Stromal cell of bone marrow (primary cell): Measurements from ENCODE around the gene SCRN2.

Experiments
- DNase-seq: peaks from one replicate; pipeline ENCODE4 v3.0.0-alpha.2; 2012; ENCODE audit warnings: low read depth

Gene SCRN2

DNA sequence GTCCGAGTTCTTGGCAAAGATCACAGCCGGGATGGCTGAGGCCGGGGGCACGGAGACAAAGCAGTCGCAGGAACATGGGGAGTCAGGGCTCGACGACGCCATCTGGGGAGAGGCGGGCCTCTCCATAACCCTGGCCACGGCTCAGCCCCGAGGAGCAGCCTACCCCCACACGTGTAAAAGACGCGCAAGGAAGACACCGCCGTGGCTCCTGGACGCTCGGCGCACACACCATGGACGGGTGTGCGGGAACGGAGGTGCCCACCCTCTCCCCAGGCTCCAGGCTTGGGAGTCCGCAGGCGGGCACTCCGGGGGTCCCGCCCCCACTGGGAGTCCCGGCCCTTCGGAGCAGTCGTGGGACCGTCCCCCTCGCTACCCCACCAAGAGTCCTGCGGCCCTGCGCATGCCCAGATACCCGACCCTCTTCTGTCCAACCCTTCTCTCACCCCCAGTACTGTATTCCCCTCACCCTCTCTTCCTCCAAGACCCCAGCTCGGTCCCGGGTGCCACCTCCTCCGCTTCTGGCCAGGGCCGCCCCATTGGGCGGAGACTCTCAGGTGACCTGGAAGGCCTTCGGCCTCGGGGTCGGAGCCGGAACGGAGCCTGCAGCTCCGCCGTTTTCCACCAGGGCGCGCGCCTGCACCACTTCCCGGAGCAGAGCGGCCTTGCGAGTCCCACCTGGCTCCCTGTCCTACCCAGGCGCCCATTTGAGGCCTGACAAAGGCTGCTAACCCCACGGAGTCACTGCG, at the start of gene SCRN2:
Gene SCRN2, minus strand, starts transcription at position 532 of the 746 bp plus-strand sequence. Its CDS starts 430 bp downstream, at position 102.
- peak; percentile 62 for DNase-seq

DNA sequence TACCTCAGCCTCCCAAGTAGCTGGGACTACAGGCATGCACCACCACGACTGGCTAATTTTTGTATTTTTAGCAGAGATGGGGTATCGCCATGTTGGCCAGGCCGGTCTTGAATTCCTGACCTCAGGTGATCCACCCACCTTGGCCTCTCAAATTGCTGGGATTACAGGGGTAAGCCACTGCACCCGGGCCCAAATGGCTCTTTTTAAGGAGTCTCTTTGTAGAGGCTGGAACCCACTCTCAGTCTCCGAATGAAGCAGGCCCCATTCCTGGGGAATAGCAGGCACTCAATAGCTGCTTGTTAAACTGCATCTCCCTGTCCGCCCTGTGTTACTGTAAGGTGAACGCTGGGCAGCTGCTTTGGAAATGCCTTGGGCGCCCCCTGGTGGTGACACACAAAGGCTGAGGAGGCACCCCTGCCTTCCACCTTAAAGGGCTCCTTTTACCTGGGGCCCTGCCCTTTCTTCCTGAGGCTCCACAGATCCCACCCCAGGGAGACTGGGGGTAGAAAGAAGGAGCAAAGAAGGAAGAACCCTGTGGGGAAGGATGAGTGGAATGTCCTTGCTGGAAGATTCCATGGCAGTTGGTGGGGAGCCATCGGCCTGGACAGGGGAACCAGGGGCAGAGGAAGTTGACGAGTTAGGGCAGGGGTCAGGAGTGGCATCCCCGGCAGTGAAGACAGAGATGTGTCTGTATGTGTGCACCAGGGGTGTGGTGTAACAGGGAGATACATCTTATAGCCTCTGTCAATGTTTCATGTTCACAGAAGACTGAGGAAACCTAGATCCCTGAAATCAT, 48.9 kb upstream of the SCRN2 start:
- DNase-seq, result no peak

DNA sequence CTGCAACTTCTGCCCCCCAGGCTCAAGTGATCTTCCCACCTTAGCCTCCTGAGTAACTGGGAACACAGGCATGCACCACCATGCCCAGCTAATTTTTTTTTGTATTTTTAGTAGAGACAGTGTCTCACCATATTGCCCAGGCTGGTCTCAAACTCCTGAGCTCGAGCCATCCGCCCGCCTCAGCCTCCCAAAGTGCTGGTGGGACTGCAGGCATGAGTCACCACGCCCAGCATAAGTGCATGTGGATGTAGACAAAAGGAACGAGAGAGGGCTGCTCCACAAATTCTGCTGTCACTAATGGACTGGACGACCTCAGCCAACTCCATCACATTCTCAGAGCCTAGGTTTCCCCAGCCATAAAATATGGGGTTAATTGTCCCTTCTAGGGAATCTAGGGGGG, 47.2 kb upstream of the SCRN2 start:
- no peak for DNase-seq

DNA sequence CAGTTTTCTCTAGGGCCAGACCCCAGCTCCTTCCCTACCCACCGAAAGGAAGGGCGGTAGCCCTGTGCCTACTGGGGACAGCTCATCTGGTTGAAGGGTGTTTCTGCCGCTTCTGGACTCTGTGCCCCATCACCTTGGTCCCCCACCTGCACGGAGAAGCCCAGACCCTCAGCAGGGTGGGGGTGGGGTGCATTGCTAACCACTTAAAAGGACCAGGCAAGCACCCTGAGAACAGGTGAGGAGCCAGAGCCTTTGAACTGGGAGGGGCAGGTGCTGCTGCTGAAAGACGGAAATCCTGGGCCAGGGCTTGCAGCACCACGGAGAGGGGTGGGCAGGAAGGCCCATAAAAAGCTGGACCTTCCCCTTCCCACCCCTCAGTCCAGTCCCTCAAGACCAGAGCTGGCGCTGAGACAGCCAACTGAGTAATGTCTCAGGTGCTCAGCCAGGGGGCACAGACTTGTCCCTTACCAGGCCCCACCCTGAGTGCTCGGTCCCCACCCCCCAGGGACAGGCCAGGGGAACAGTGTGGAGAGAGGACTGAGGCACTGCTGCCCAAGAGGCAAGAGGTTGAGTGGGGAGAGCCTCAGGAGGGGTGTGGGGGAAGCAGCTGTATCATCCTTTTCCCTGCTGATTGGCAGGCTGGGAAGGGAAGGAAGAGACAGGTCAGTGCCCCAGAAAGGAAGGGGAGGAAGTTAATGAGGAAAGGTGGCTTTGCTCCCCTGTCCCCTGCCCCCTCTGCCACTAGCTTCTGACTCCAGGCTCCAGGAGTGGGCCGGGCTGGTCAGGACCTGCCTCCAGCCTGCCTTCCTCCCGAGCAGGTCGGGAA, 44.0 kb upstream of the SCRN2 start:
- no peak for DNase-seq

DNA sequence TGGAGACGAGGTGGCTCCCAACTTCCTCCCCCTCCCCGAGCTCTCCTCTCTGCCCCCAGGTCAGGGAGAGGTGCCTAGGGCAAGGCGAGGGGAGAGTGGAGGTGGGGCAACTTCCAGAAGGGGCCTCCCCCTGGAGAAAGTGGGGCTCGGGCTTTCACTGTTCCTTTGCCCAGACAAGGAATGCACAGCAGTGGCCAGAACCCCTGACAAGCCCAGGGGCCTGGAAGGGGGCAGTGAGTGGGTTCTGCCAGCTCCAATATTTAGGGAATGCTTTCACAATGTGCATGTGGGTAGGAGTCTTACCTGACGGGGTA, 43.3 kb upstream of the SCRN2 start:
- DNase-seq, result no peak

DNA sequence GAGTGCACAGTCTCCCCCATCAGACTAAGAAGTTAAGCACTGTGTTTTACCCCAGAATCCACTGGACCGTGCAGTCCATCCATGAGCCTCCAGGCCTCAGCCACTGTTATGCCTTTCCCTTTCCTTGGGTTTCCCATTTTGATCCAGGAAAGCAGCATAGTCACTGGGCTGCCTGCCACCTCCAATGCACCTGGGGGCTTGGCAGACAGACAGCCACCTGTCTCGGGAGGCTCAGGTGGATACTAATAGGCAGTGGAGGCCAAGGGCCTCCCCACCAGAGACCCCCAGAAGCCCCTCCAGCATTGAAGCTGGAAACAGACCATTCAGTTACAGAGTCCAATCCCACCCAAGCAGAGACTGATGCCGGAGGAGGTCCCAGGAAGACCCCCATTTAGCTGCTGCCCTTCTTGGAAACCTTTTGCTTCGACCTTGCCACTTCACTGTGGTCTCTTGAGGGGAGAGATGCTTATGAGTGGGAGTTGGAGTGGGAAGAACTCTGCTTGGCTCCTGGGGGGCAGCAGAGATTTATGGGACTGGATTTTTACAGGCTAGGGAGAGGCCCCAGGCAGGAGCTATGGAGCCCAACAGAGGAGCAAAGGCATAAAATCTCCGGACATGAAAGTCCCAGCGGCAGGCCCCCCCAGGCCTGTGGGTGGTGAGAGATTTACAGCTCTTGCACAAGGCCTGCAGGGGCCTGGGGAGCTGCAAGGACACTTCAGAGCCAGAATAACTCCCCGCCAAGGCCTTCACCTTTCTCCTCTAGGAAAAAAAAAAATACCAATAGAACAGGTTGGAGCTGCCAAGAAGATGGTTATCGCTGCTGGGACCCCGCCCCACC, 42.7 kb upstream of the SCRN2 start:
- DNase-seq, result no peak

DNA sequence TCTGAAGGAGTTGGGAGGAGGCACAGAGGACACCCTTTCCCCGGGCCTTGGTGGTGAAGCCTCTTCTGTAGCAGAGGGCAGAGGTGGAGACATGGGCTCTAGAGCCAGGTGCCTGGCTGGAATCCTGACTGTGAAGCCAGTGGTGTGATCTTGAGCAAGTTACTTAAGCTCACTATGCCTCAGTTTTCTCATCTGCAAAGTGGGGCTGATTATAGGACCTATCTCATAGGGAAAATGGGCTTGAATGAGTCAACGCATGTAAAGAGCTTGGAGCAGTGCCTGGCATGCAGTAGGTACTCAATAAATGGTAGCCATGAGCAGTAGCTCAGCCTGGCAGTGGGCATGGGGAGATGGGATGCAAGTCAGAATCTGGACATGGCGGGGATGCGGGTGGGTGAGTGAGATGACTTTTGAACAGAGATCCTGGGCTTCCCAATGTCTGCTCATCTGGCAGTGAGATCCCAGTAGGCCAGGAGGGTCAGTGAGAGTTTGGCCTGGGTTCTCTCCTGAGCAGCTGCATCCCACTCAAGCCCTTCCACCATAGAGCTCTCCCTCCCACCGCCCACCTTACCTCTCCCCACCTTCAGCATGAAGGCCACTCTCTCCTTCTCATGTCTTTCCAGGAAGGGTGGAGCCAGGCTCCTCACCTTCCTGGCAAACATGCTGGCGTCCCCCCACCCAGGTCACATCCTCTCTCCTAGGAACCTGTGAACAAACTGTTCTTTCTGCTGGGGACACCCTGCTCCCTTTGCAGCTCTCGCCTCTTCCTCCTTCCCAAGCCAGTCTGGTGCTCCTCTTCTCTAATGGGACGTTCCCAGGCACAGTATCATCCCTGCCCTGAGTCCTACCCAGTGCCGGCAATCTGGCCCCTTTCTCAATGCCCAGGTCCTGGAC, 41.9 kb upstream of the SCRN2 start:
- DNase-seq, result no peak

DNA sequence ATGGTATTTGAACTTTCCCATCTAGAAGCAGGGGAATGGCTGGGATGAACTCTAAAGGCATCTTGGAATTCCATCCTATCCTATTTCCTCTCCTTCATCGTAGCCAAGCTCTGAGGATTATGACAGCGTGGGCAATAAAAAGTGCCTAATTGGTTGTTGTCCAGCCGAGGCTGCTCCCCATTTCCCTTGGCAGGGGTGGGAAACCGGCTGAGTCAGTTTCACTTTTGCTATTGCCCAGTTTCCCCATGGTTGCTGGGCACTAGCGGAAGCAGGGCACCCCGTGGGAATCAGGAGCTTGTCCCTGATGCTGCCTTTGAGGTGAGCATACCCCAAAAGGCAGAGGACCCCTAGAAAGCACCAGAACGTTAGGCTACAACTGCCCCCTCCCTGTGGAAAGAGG, 41.2 kb upstream of the SCRN2 start:
- DNase-seq, result peak; percentile 76

DNA sequence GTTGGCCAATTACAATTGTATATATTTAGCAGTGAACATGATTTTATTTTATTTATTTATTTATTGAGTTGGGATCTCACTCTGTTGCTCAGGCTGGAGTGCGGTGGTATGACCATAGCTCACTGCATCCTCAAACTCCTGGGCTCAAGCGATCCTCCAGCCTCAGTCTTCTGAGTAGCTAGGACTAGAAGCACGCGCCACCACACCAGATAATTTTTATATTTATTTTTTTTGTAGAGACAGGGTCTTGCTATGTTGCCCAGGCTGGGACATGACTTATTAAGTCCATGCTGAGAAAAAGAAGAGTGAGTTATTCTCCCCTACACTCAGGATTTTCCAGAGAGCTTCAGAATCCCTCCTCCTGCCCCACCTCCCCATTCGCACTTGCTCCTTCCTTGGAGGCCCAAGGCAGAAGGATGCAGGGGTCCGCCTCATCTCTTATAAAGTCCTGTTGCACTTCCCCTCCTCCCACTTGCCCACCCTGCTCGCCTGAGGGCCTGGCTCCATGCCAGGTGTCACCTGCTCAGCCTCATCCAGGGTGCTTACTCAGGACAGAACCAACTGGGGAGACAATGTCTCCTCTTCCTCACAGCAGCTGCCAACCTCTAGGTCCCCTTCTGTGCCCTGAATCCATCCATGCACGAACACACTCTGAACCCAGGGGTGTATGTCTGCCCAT, 38.8 kb upstream of the SCRN2 start:
- DNase-seq, result no peak

DNA sequence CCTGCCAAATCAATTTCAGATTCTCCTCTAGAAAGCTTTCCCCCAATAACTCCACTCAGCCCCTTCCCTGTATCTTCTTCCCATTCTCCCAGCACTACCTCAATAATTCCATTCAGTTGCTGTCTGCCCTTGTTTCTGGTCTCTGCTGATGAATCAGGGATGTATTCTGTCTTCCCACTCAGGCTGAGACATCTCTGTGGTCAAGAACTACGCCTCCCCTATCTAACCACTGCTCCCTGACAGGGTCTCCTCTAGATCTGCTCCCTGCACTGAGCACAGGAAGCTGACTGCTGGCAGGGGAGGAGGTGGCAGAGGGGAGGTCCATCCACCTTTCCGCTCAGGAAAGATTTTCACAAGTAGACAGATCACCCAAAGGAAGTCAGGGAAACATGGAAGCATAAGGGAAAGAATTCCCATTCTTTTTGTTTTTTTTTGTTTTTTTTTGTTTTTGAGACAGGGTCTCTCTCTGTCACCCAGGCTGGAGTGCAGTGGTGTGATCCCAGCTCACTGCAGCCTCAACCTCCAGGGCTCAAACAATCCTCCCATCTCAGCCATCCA, 38.0 kb upstream of the SCRN2 start:
- DNase-seq, result no peak

DNA sequence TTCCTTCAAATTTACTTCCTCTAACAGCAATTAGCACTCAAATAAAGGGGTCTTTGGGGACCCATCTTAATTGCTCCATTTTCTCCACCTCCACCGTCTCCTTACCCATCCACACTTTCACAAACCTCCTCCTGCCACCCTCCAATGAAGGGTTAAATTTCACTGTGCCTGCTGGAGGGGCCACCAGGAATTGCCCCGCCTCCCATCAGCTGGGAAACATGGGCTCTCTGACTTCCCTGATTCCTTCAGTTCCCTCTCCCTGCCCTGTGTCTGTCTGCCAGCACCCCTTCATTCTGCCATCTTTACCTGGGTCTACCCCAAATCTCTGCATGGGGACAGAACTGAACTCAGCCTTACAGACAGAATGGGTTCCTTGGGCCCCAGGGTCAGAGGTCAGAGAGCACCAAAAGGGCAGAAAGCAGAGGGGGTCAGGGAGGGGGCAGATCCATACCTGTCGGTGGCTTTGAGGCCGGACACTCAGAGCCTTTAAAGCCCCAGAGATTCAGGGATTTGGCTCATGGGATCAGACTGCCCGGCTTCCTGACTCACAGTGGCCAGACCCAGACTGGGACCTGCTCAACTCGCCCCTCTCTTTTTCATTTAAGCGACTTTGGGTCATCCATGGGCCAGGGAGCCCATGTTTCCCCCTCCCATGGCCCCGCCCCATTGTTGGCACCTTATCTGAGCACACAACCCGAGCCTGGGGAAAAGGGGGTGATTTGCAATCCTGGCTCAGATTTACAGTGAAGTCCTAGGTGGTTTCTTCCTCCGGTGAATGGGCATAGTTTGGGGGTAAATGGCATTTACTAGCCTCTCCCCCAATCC, 37.3 kb upstream of the SCRN2 start:
- no peak for DNase-seq

DNA sequence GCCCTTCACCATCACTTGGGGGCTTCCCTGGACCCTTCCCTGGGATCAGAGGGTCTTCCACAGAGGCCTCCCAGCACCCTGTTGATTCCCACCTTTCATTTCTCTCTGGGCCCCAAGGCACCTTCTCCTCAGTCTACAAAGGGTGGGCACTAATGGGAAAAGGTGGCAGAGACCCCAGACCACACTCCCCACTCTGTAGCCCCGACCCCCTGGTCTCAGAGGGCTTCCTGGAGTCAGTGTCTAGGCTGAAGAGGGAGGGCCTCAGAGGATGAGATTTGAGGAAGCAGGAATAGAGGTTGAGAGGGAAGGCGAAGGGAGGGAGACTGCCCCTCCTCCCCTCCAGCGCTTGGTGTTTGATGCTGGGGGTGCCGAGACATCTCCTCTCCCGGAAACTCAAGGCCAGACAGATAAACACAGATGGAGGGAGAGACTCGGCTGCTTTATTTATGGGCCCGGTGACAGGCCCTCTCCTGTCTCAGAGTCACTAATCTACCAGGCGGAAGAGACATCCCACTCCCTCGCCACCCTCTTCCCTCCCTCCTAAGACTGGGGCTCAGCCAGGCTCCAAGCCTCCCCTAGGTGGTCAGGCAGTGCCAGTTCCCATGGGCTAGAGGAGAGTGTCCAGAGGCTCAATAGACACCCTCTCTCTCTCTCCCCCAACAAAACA, 36.4 kb upstream of the SCRN2 start:
- DNase-seq, result no peak

DNA sequence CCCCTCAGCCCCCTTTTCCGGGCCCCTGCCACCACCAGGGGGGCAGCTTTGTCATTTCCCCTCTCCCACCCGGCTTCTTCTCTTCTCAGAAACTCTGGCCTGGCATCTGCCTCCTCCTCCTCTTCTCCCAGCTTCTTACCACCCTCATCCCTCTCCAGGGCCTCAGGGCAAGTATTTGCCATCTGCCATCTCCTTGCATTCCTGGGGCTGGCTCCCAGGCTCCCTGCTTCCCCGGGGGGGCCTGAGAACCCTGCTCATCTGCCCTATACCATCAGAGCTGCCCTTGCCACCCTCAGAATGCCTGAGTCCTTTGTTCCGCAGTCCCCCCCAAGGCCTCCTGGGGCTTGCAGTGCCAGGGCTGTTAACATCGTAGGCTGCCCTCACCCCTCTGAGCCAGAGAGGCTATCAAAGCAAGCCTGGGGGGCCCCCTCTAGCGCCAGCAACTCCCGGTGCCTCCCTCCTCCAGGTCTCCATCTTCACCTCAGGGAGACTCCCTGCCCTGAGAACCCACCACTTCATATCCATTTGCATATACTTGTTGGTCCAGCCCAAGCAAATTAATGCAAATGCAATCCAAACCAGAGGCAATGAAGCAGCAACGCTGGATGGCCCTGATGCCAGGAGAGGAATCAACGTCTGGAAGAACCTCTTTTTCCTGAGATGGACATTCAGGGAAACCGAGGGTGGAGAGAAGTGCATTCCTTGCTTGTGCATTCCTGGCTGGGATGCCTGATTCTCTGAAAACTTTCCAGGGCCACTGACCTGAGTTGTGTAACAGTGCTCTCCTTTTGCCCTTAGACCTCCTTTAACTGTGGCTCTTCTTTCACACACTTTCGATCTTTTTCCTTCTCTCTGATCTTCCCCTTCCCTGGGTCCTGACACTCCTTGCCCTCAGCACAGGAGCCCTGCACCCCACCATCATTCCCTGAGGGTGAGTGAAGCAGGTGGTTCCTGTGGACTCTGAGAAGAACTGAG, 34.2 kb upstream of the SCRN2 start:
- no peak for DNase-seq

DNA sequence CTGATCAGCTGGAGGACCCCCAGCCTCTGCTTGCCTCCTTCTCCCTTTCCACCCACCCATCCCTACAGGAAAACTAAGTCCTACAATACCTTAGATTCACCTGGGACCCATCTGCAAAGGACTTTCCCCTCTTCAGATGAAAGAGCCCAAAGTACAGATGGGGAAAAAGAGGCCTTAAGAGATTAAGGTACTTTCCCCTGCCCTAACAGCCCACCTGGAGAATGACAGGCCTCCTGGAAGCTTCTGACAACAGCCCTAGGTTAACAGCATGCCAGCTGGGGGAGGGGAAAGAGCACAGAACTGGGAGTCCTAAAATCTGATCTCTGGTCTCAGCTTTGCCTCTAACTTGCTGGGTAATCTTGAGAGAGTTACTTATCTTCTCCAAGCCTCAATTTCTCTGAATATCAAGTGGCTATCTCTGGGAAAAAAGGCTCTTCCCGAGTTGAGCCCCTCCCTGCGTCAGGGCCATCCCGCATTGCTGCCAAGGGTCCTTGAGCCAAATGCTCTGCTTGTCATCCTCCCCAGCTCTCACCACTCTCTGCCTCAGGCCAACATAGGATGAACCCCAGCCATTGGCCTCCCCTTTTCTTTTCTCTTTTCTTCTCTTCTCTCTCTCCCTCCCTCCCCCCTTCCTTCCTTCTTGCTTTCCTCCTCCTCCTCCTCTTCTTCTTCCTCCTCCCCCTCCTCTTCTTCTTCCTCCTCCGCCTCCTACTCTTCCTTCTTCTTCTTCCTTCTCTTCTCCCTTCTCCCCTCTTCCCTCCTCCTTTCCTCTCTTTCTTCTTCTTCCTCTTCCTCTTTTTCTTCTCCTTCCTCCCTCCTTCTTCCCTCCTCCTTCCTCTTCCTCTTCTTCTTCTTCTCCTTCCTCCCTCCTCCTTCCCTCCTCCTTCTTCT, 32.4 kb upstream of the SCRN2 start:
- no peak for DNase-seq

DNA sequence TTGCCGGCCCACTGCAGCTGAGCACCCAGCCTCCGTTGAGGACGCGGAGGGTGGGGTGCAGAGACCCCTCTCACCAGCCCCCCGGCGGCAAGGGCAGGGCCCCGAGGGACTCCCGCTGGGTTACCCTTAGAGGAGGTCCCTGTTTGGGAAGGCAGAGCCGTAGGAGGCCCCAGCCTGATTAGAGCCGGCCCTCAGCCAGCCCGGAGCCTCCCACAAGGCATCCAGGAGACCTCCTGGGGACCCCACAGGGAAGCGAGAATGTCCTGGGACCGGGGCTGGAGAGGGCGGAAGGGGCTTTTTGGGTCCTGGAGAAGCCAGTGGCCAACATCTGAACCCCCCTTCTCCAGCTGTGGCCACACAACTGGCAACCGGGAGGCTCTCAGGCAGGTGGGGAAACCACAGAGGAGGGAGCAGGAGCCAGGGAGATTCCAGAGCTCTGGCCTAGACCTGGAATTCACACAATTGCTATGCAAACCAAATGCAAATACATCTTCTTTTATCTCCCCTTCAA, 31.6 kb upstream of the SCRN2 start:
- DNase-seq, result no peak
